ENCODE results near the gene SLITRK1.

DNA sequence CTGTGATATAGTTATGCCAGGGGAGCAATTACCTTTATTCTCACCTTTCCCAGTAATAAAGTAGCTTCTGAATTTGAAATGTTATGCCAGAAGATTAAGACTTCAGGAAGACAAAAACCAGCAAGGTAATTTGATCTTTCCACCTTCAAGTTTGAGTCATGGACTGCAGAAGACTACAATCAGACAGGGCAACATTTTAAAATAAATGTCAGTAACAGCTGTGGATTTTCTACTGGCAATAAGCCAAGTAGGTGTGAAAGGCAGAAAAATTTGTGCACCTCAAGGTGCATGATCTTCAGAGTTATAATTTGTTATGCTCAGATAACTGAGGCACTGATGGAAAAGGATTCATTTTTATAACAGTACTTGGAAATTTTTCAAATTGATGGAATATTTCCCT is 54.9 kb downstream of the SLITRK1 start:
- TF ChIP-seq CTCF (IDR thresholded peaks at IDR 0.05) (no peak), POLR2AphosphoS5 (IDR thresholded peaks at IDR 0.05) (no peak)
